Skeletal muscle tissue (tissue), 4 donors: ENCODE results near the gene FDX2. TPM values are rescaled to one million over a fixed set of nuclear protein-coding genes. Genes with fewer than 3 reads are reported as not detected.
A peak's percentile ranks its signal among the peaks of the same experiment; 100 is the strongest.

Source experiments
- H3K27ac ChIP-seq: one replicate; pipeline ENCODE4 v1.7.0; 2013; ENCODE audit warnings: mild to moderate bottlenecking, low read depth, low read length, inconsistent platforms
- H3K27me3 ChIP-seq, 3 donors: one replicate each; pipeline ENCODE4 v1.7.0; 2013; ENCODE audit warnings: low read length in 3 of 3; ENCODE audit not compliant: control insufficient read depth in 3 of 3, insufficient read depth in 3 of 3
- H3K36me3 ChIP-seq, 3 donors: one replicate each; pipeline ENCODE4 v1.7.0; 2013; ENCODE audit warnings: low read length in 3 of 3; ENCODE audit not compliant: control insufficient read depth in 3 of 3, insufficient read depth in 3 of 3
- H3K4me1 ChIP-seq, 3 donors: one replicate each; pipeline ENCODE4 v1.7.0; 2013; ENCODE audit warnings: low read length in 3 of 3, mild to moderate bottlenecking in 3 of 3; ENCODE audit not compliant: control insufficient read depth in 3 of 3, insufficient read depth in 3 of 3
- H3K4me3 ChIP-seq, 3 donors: one replicate each; pipeline ENCODE4 v1.7.0; 2013; ENCODE audit warnings: low read length in 3 of 3
- H3K9ac ChIP-seq, 3 donors: one replicate each; pipeline ENCODE4 v1.7.0; 2013; ENCODE audit warnings: low read length in 3 of 3, mild to moderate bottlenecking in 3 of 3, moderate library complexity in 2 of 3, low read depth in 1 of 3
- H3K9me3 ChIP-seq, 3 donors: one replicate each; pipeline ENCODE4 v1.7.0; 2013; ENCODE audit warnings: low read length in 3 of 3; ENCODE audit not compliant: control insufficient read depth in 3 of 3
- total RNA-seq: library from RNA; depleted of rRNA; stranded (reverse); fragments of >200 nt; gene quantifications from one replicate; pipeline ENCODE4 v1.2.3, GENCODE V29; 2014
- donor health status: Osteomylitis.

The FDX2 gene
- total RNA-seq, 1 donor from 2014 or later = 5.7 TPM

- no peaks in the 10 kb centered on the region for H3K9me3 ChIP-seq
- H3K27ac ChIP-seq = peak overlapping the region; percentile 93
- H3K4me3 ChIP-seq = peak overlapping the region; percentile 70 to 96 (median 92)
- H3K9ac ChIP-seq = peak overlapping the region; percentile 63 to 87 (median 68)
- peaks cover 21 to 34% (median 24%) of the 10 kb centered on the region in 3 donors for H3K4me1 ChIP-seq
- peaks cover 9 to 14% (median 11%) of the 10 kb centered on the region in 3 donors for H3K36me3 ChIP-seq
- no peaks in the 10 kb centered on the region for H3K27me3 ChIP-seq
Measured at GRCh38 chr19:10333758-10334587, 18.2 kb upstream of the FDX2 start.

GRCh38 chr19:10332965-10333757 is 17.3 kb upstream of the FDX2 start, which contains the start of gene RAVER1:
Gene RAVER1, minus strand, starts transcription at chr19:10333529. Its CDS starts 22 bp downstream, at chr19:10333507.
- peaks cover 15 to 22% (median 19%) of the 10 kb centered on the region in 3 donors for H3K36me3 ChIP-seq
- H3K9ac ChIP-seq = peak within 1 kb of the TSS; percentile 89 to 93 (median 91)
- peaks cover 21 to 34% (median 24%) of the 10 kb centered on the region in 3 donors for H3K4me1 ChIP-seq
- no peaks in the 10 kb centered on the region for H3K27me3 ChIP-seq
- H3K27ac ChIP-seq = peak within 1 kb of the TSS; percentile 93
- H3K4me3 ChIP-seq = peak within 1 kb of the TSS; percentile 83 to 96 (median 95)
- no peaks in the 10 kb centered on the region for H3K9me3 ChIP-seq

GRCh38 chr19:10332158-10332964 is 16.5 kb upstream of the FDX2 start:
- Histone ChIP-seq H3K27ac (peak overlapping the region; percentile 93), H3K4me1 (peaks cover 21 to 34% (median 24%) of the 10 kb centered on the region in 3 donors), H3K4me3 (peak overlapping the region; percentile 83 to 96 (median 95)), H3K9ac (peak overlapping the region; percentile 89 to 93 (median 91)), H3K9me3 (no peaks in the 10 kb centered on the region), H3K36me3 (peaks cover 23 to 30% (median 27%) of the 10 kb centered on the region in 3 donors), H3K27me3 (no peaks in the 10 kb centered on the region)

GRCh38 chr19:10329555-10329954 is 13.7 kb upstream of the FDX2 start:
- no peak overlapping the region for H3K27ac ChIP-seq
- peaks cover 38 to 48% (median 43%) of the 10 kb centered on the region in 3 donors for H3K36me3 ChIP-seq
- no peak overlapping the region for H3K9ac ChIP-seq
- H3K4me3 ChIP-seq = no peak overlapping the region
- peaks cover 19 to 28% (median 23%) of the 10 kb centered on the region in 3 donors for H3K4me1 ChIP-seq
- no peaks in the 10 kb centered on the region for H3K27me3 ChIP-seq
- no peaks in the 10 kb centered on the region for H3K9me3 ChIP-seq

GRCh38 chr19:10328558-10329429 is 13.0 kb upstream of the FDX2 start:
- no peak overlapping the region for H3K9ac ChIP-seq
- peaks cover 42 to 55% (median 47%) of the 10 kb centered on the region in 3 donors for H3K36me3 ChIP-seq
- H3K4me1 ChIP-seq = peaks cover 11 to 20% (median 15%) of the 10 kb centered on the region in 3 donors
- no peaks in the 10 kb centered on the region for H3K27me3 ChIP-seq
- no peaks in the 10 kb centered on the region for H3K9me3 ChIP-seq
- no peak overlapping the region for H3K27ac ChIP-seq
- H3K4me3 ChIP-seq = no peak overlapping the region

GRCh38 chr19:10327793-10328192 is 12.0 kb upstream of the FDX2 start:
- no peaks in the 10 kb centered on the region for H3K27me3 ChIP-seq
- no peaks in the 10 kb centered on the region for H3K9me3 ChIP-seq
- no peak overlapping the region for H3K9ac ChIP-seq
- no peak overlapping the region for H3K27ac ChIP-seq
- H3K4me3 ChIP-seq = no peak overlapping the region
- H3K36me3 ChIP-seq = peaks cover 48 to 65% (median 56%) of the 10 kb centered on the region in 3 donors
- H3K4me1 ChIP-seq = peaks cover 8 to 13% (median 12%) of the 10 kb centered on the region in 3 donors

- Histone ChIP-seq H3K4me1 (no peaks in the 10 kb centered on the region), H3K27me3 (no peaks in the 10 kb centered on the region), H3K36me3 (peaks cover 63 to 83% (median 77%) of the 10 kb centered on the region in 3 donors)
Measured at GRCh38 chr19:10325732-10326131, 9.9 kb upstream of the FDX2 start.

GRCh38 chr19:10321874-10322835 is 6.3 kb upstream of the FDX2 start:
- H3K27ac ChIP-seq = no peak overlapping the region
- peaks cover 59 to 79% (median 70%) of the 10 kb centered on the region in 3 donors for H3K36me3 ChIP-seq
- no peak overlapping the region for H3K4me3 ChIP-seq
- no peaks in the 10 kb centered on the region for H3K4me1 ChIP-seq
- no peaks in the 10 kb centered on the region for H3K27me3 ChIP-seq
- no peak overlapping the region for H3K9ac ChIP-seq
- H3K9me3 ChIP-seq = no peaks in the 10 kb centered on the region

More at GRCh38 chr19:10325732-10326131, 9.9 kb upstream of the FDX2 start:
- Histone ChIP-seq H3K4me3 (no peak overlapping the region), H3K9me3 (no peaks in the 10 kb centered on the region), H3K27ac (no peak overlapping the region), H3K9ac (no peak overlapping the region)
